Measurements from ENCODE around the gene GRHL1.

The GRHL1 gene

GRCh38 chr2:10027660-10028330 lies 76.3 kb downstream of the GRHL1 start:
- no peak overlapping the region for H3K4me2 ChIP-seq (ENCODE audit: low read depth, low read length, poor library complexity, severe bottlenecking)
- no peak overlapping the region for H3K27ac ChIP-seq (ENCODE audit: low read depth, low read length)
- no peaks in the 10 kb centered on the region for H3K36me3 ChIP-seq (ENCODE audit: low read length)
- no peak overlapping the region for H3K9ac ChIP-seq (ENCODE audit: low read length)
- H3K4me3 ChIP-seq (ENCODE audit: insufficient read depth, low read length, poor library complexity, severe bottlenecking) = no peak overlapping the region
- TF ChIP-seq CTCF (IDR thresholded peaks at IDR 0.05; ENCODE audit: insufficient read depth, low read length, poor library complexity, severe bottlenecking) = no peak
- no peak for TF ChIP-seq EZH2phosphoT487 (conservative IDR thresholded peaks at IDR 0.05; ENCODE audit: low read length)
- no peak overlapping the region for H2AFZ ChIP-seq (ENCODE audit: low read depth, low read length, severe bottlenecking)
- H4K20me1 ChIP-seq (ENCODE audit: low read depth, low read length) = no peaks in the 10 kb centered on the region
- H3K9me2 ChIP-seq (replicated peaks; ENCODE audit: insufficient read depth, low read length) = no peaks in the 10 kb centered on the region
- H3F3A ChIP-seq (ENCODE audit: insufficient read depth) = no peaks in the 10 kb centered on the region
- H3K27me3 ChIP-seq (ENCODE audit: low read length) = no peaks in the 10 kb centered on the region
- no peaks in the 10 kb centered on the region for H3K9me3 ChIP-seq (ENCODE audit: insufficient read depth, low read length)
- H3K79me2 ChIP-seq (ENCODE audit: insufficient read depth, low read length) = no peaks in the 10 kb centered on the region

- no peak overlapping the region for H3K9ac ChIP-seq (ENCODE audit: low read length)
- H3K4me2 ChIP-seq (ENCODE audit: low read depth, low read length, poor library complexity, severe bottlenecking) = no peak overlapping the region
- no peak overlapping the region for H2AFZ ChIP-seq (ENCODE audit: low read depth, low read length, severe bottlenecking)
- H3K36me3 ChIP-seq (ENCODE audit: low read length) = no peaks in the 10 kb centered on the region
- H3K9me2 ChIP-seq (replicated peaks; ENCODE audit: insufficient read depth, low read length) = no peaks in the 10 kb centered on the region
- no peak overlapping the region for H3K27ac ChIP-seq (ENCODE audit: low read depth, low read length)
- H3K4me3 ChIP-seq (ENCODE audit: insufficient read depth, low read length, poor library complexity, severe bottlenecking) = no peak overlapping the region
- no peaks in the 10 kb centered on the region for H4K20me1 ChIP-seq (ENCODE audit: low read depth, low read length)
- H3K27me3 ChIP-seq (ENCODE audit: low read length) = no peaks in the 10 kb centered on the region
- H3K79me2 ChIP-seq (ENCODE audit: insufficient read depth, low read length) = no peaks in the 10 kb centered on the region
- TF ChIP-seq EZH2phosphoT487 (conservative IDR thresholded peaks at IDR 0.05; ENCODE audit: low read length) (no peak), CTCF (IDR thresholded peaks at IDR 0.05; ENCODE audit: insufficient read depth, low read length, poor library complexity, severe bottlenecking) (no peak)
- no peaks in the 10 kb centered on the region for H3F3A ChIP-seq (ENCODE audit: insufficient read depth)
- no peaks in the 10 kb centered on the region for H3K9me3 ChIP-seq (ENCODE audit: insufficient read depth, low read length)
Observed at GRCh38 chr2:10028407-10028987, 77.0 kb downstream of the GRHL1 start.

GRCh38 chr2:10028988-10029874 lies 77.7 kb downstream of the GRHL1 start:
- Histone ChIP-seq H3K4me2 (ENCODE audit: low read depth, low read length, poor library complexity, severe bottlenecking) (no peak overlapping the region), H4K20me1 (ENCODE audit: low read depth, low read length) (no peaks in the 10 kb centered on the region), H3K79me2 (ENCODE audit: insufficient read depth, low read length) (no peaks in the 10 kb centered on the region), H3K27ac (ENCODE audit: low read depth, low read length) (no peak overlapping the region), H3K9me2 (replicated peaks; ENCODE audit: insufficient read depth, low read length) (no peaks in the 10 kb centered on the region), H3K27me3 (ENCODE audit: low read length) (no peaks in the 10 kb centered on the region), H2AFZ (ENCODE audit: low read depth, low read length, severe bottlenecking) (no peak overlapping the region), H3K9ac (ENCODE audit: low read length) (no peak overlapping the region), H3K9me3 (ENCODE audit: insufficient read depth, low read length) (no peaks in the 10 kb centered on the region), H3K4me3 (ENCODE audit: insufficient read depth, low read length, poor library complexity, severe bottlenecking) (no peak overlapping the region), H3F3A (ENCODE audit: insufficient read depth) (no peaks in the 10 kb centered on the region), H3K36me3 (ENCODE audit: low read length) (no peaks in the 10 kb centered on the region)
- TF ChIP-seq EZH2phosphoT487 (conservative IDR thresholded peaks at IDR 0.05; ENCODE audit: low read length) (no peak), CTCF (IDR thresholded peaks at IDR 0.05; ENCODE audit: insufficient read depth, low read length, poor library complexity, severe bottlenecking) (no peak)

Data from SU-DHL-6 (cell line).